GM21515 (cell line): ENCODE data around the gene DIS3L.
"Not testable (repeated sequence)": the region's sequence is repeated elsewhere in the genome, so short reads cannot be mapped to it uniquely, and the experiment has no call there.

Source experiments
- ATAC-seq: cut with Tn5 transposase; IDR thresholded peaks from one replicate; pipeline ENCODE4 v1.9.1; 2021; ENCODE audit not compliant: unreplicated experiment

The DIS3L gene

GRCh38 chr15:66309828-66310227 is 16.5 kb downstream of the DIS3L start:
- no peak for ATAC-seq

- ATAC-seq: no peak
These were observed 17.4 kb downstream of the DIS3L start for GRCh38 chr15:66310786-66311185.

- no peak for ATAC-seq
These were observed 18.8 kb downstream of the DIS3L start for GRCh38 chr15:66312144-66312543.

- ATAC-seq: no peak
These were observed 30.1 kb downstream of the DIS3L start for GRCh38 chr15:66323312-66323928.

- ATAC-seq: no peak
These were observed 32.7 kb downstream of the DIS3L start for GRCh38 chr15:66326051-66326450.

GRCh38 chr15:66327736-66328135 is 34.4 kb downstream of the DIS3L start:
- ATAC-seq: no peak

GRCh38 chr15:66328771-66329170 is 35.4 kb downstream of the DIS3L start:
- ATAC-seq: no peak

GRCh38 chr15:66348530-66348929 is 55.2 kb downstream of the DIS3L start:
- ATAC-seq: not testable (repeated sequence)

- no peak for ATAC-seq
These were observed 62.6 kb downstream of the DIS3L start for GRCh38 chr15:66356077-66356358.

GRCh38 chr15:66356359-66357236 is 63.2 kb downstream of the DIS3L start, which contains the start of gene TIPIN:
TIPIN (minus strand) TSS chr15:66356685; CDS start chr15:66352947, 3,738 bp downstream.
- peak; percentile 87 for ATAC-seq

- no peak for ATAC-seq
These were observed 66.4 kb downstream of the DIS3L start for GRCh38 chr15:66359740-66360139.

GRCh38 chr15:66361745-66362460 is 68.5 kb downstream of the DIS3L start:
- ATAC-seq: not testable (repeated sequence)

GRCh38 chr15:66362776-66363175 is 69.4 kb downstream of the DIS3L start:
- ATAC-seq: no peak

GRCh38 chr15:66364944-66365528 is 71.7 kb downstream of the DIS3L start:
- ATAC-seq: no peak

- no peak for ATAC-seq
These were observed 76.6 kb downstream of the DIS3L start for GRCh38 chr15:66369773-66370651.

- no peak for ATAC-seq
These were observed 80.8 kb downstream of the DIS3L start for GRCh38 chr15:66374179-66374578.

- no peak for ATAC-seq
These were observed 85.6 kb downstream of the DIS3L start for GRCh38 chr15:66378814-66379430.

- ATAC-seq: not testable (repeated sequence)
These were observed 88.0 kb downstream of the DIS3L start for GRCh38 chr15:66381376-66381775.
